Kidney capillary endothelial cell (primary cell): ENCODE data around the gene GLYATL1.
A peak's percentile ranks its signal among the peaks of the same experiment; 100 is the strongest.

Experiments
- DNase-seq: peaks from one replicate; pipeline ENCODE4 v3.0.0-alpha.2; 2018; ENCODE audit warnings: low spot score

The GLYATL1 gene, protein sequence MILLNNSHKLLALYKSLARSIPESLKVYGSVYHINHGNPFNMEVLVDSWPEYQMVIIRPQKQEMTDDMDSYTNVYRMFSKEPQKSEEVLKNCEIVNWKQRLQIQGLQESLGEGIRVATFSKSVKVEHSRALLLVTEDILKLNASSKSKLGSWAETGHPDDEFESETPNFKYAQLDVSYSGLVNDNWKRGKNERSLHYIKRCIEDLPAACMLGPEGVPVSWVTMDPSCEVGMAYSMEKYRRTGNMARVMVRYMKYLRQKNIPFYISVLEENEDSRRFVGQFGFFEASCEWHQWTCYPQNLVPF

GRCh38 chr11:58939277-58939676, at the start of gene GLYATL1:
TSS of gene GLYATL1 (plus strand) at chr11:58939488. CDS start at chr11:58947088, 7,600 bp downstream.
- DNase-seq, result no peak

GRCh38 chr11:58893899-58894298, 45.4 kb upstream of the GLYATL1 start:
- no peak for DNase-seq

DNA sequence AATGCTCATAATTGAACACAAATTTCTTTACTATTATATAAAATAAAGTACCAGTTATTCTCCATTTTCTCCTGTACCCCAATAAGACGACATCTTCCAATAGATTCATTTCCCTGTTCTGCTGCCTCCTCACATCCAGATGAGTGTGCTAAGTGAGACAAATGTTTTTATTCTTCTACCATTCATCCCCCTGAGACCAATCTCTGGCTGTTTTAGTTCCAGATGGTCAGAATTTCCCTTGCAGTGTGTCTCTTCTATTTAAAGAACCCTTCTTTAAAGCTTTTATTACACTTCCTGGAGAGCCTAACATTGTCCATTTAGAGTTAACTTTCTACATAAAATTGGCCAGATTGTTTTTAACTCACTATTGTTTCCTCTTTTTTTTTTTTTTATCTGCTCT, 41.2 kb upstream of the GLYATL1 start:
- DNase-seq, result no peak

DNA sequence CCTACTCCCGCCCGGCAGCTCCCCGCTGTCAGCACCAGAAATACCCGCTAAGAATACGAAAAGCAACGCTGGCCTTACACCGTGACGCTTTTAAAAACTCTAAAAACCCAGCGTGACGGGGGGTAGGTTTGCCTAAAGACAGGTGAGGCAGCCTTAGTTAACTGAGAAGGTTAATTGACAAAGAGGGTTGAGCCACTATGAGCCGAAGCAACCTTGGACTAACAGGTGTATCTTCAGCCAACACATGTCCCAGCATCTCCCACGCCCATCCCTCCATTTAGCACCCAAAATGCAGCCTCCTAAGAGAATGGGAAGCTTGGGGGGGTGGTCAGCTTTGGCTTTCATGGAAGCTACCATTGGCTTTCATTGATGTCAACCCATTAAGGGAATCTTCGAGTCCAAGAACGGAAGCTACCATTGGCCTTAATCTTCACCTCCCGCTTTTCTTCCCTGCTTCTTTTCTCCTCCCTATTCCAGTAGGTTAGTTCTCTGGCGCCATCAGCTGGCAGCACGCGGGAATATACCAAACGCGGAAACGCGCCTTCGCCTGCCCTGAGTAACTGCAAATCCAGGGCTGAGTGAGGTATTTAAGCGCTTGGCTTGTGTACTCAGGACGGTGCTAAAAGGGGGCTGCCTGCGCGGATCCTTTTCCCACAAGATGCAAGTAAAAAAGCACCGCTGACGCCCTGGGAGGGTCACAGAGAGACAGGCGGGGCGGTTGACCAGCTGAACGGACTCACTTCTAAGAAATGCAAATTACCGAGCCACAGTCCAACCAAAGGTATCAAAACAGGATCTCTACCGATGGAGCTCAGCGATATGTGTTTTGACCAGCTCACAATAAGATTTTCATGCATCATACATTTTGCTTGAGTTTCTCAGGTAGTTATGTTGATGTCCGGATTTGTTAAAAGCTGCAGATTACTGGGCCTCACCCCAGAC, 38.5 kb upstream of the GLYATL1 start:
- DNase-seq, result no peak

GRCh38 chr11:58902881-58903280, 36.4 kb upstream of the GLYATL1 start:
- no peak for DNase-seq

DNA sequence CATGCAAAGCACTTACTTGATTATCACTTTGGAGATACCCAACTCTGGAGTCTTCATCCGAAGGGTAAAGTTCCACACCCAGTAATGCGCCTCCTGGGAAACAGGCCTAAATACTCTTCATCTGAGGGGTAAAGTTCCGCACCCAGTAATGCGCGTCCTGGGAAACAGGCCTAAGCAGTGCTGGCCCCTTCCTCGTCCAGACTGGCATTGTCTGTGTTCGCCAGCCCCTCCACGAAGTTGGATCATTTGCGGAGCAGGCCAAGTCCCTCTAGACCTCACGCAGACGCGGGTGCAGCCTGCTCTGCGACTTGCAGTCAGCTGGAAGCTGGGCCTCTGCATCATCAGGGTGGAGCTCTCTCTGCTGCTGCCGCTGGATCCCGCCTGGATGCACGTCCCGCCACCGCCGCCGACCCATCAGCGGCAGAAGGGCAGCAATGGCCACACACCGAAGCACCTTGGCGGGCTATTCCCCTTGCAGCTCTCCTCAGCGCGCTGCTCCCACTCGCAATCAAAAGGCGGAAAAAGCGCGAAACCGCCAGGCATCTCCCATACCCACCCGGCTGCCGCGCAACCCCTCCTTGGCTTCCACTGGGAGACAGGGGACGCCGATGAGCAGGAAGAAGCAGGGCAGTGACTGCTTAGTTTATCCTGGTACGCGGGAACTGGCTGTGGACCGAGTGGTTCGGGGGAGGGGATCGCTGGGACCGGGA, 34.1 kb upstream of the GLYATL1 start:
- DNase-seq, result no peak

DNA sequence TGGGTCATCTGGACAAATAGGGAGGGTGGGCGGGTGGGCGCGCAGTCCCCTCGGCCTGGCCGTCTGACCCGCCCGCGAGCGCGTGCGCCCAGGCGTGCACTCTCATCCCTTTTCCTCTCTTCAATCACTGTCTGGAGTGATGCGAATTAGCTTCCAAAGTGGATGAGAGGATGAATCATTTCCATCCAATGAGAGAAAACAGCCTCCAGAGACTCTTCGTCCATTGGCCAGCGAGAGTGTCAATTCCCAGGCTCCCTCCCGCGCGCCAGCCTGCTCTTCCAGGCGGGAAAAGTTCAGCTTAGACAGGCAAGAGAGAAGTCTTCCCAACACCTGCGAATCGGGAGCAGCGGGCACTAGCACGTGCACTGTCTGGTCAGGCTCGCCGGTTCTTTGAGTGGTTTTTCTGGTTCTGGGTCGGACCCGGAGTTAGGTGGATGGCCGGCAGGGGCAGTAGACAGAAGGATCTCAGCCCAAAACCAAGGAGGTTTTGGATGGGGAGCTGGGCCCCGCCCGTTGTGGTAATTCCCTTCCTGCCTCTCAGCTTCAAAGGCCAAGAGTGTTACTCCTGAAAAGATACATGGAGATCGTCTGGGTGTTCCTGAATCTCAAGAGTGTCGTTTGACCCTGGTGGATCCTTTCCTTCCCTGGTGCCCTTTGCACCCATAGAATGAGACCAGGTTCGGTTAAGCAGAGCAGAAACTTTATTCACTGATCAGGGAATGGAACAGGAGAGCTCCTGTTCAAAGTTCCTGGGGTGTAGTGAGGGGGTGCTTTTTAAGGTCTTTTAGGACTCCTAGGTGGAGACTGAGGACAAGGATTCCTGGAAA, 33.4 kb upstream of the GLYATL1 start:
- peak; percentile 10 for DNase-seq

DNA sequence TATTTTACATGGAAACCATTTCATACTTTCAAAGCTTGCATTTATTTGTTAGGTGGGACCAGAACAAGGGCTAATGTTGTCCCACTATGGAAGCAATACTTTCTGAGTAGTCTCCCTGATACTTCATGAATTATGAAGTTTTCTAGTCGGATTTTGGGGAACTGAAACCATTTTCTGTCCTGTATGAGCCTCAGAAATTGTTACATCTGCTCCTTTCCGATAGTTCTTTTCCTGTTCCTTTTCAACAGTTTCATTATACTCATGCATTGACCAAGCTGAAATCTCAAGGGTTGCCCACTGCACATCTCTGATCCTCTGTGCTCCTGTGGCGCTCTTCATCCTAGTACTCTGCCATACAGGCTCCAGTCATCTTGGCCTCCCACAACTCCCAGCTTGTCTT, 31.5 kb upstream of the GLYATL1 start:
- no peak for DNase-seq

DNA sequence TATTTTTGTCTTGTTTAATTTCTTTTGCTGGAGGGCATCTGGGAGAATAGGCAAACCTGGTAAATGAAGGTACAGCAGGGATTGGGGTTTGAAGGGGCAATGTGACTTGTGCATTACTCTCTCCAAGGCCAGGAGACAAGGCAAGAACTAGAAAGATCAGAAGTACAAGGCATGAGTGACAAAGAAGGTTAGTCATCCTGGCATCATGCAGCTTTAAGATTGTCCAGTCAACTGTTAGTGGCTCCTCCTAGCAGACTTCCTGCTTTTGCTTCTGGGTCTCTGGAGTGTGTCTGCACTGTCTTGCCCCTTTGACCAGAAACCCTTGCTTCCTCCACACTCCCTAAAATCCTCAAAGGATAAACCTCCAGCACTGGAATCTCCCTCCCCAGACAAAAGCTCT, 27.2 kb upstream of the GLYATL1 start:
- DNase-seq, result no peak

GRCh38 chr11:58913685-58914084, 25.6 kb upstream of the GLYATL1 start:
- no peak for DNase-seq

- DNase-seq, result no peak
Measured at GRCh38 chr11:58914821-58915543, 24.3 kb upstream of the GLYATL1 start.

GRCh38 chr11:58916637-58917036, 22.7 kb upstream of the GLYATL1 start:
- DNase-seq, result no peak

DNA sequence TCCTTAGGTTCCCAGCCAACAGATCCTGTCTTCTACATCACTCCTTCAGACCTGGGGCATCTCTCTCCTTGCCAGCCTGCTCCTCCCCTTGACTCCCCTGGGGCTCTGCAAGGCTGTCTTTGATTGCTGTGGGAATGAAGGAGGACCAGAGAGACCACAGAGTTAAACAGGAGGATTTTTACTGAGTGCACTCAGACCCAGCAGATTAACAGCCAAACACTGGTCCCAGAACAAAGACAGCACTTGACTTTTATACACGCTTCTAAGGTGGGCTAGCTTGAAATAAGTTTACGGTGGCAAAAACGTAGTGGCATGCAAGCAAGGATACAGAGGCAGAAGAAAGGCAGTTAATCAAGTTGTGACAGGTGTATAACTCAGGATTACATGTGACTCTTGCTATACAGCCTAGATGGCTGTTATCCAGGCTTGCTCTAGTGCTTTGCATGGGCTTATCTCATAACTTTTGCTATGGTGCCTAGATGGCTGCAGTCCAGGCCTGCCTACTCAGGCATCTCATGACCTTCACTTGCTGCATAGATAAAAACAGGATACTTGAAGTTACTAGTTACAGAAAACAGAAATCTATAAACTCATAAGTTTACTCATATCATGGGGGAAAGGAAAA, 22.0 kb upstream of the GLYATL1 start:
- no peak for DNase-seq

DNA sequence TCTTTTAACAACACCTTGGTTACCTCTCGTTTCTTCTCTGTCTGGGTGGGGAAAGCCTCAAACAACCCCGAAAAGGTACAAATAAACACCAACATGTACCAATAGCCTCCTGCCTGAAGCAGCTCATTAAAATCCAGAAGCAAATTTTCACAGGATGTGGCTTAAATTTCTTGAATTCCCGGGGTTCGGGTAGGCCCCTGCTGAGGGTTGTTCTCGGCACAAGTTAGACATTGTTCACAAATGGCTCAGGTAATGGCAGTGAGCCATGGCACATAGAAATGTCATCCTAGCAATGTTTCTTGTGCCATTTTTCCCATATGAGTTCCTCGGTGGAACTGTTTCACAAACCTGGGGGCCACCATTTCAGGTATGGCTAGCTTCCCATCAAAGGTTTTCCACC, 19.7 kb upstream of the GLYATL1 start:
- no peak for DNase-seq

GRCh38 chr11:58919980-58920379, 19.3 kb upstream of the GLYATL1 start:
- DNase-seq, result no peak

- DNase-seq, result no peak
Measured at GRCh38 chr11:58921778-58922390, 17.4 kb upstream of the GLYATL1 start.

- DNase-seq, result no peak
Measured at GRCh38 chr11:58922479-58922878, 16.8 kb upstream of the GLYATL1 start.

GRCh38 chr11:58923300-58923788, 15.9 kb upstream of the GLYATL1 start:
- DNase-seq, result no peak

- DNase-seq, result no peak
Measured at GRCh38 chr11:58924230-58924629, 15.1 kb upstream of the GLYATL1 start.

DNA sequence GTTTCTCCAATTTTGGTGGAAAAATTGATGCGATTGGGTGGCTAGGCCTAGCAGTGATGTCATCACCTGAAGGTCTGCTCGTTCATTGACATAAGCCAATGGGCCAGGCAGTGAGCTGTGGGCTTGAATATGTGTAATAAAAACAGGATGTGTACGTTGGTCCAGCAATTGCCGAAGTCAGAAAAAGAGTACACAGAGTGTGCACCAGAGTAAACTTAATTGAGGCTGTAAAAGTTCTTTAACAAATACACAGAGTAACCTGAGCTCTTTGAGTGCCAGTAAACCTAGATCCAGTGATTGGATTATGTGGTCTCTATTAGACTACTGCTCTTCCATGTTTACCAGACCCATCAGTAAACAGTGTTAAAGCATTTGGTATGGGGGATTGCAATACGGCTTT, 13.0 kb upstream of the GLYATL1 start:
- DNase-seq, result no peak
